Activated CD4-positive, alpha-beta T cell treated with anti-CD3 and anti-CD28 coated beads for 4 hours (primary cell): ENCODE results near the gene GAK.

Experiments used
- DNase-seq, 2 donors: peaks; one replicate each; pipeline ENCODE4 v3.0.0-alpha.2; 2020

The GAK gene

GRCh38 chr4:905485-906338, 26.4 kb downstream of the GAK start:
- DNase-seq = no peak

GRCh38 chr4:903066-904046, 28.8 kb downstream of the GAK start:
- no peak for DNase-seq

GRCh38 chr4:901192-901910, 30.8 kb downstream of the GAK start:
- no peak for DNase-seq

- no peak for DNase-seq
Observed at GRCh38 chr4:900721-901120, 31.4 kb downstream of the GAK start.

GRCh38 chr4:900073-900472, 32.0 kb downstream of the GAK start:
- no peak for DNase-seq

GRCh38 chr4:899556-899906, 32.6 kb downstream of the GAK start:
- DNase-seq = no peak

- DNase-seq = no peak
Observed at GRCh38 chr4:898869-899555, 33.1 kb downstream of the GAK start.

- no peak for DNase-seq
Observed at GRCh38 chr4:898123-898522, 34.0 kb downstream of the GAK start.

- no peak for DNase-seq
Observed at GRCh38 chr4:896630-897029, 35.5 kb downstream of the GAK start.

- no peak for DNase-seq
Observed at GRCh38 chr4:896216-896615, 35.9 kb downstream of the GAK start.

GRCh38 chr4:895596-895995, 36.5 kb downstream of the GAK start:
- no peak for DNase-seq

GRCh38 chr4:893995-894705, 38.0 kb downstream of the GAK start:
- DNase-seq = no peak

GRCh38 chr4:893276-893994, 38.7 kb downstream of the GAK start:
- no peak for DNase-seq

GRCh38 chr4:892780-893179, 39.3 kb downstream of the GAK start:
- DNase-seq = no peak

- no peak for DNase-seq
Observed at GRCh38 chr4:891747-892146, 40.4 kb downstream of the GAK start.

- no peak for DNase-seq
Observed at GRCh38 chr4:890036-890695, 42.0 kb downstream of the GAK start.

- no peak for DNase-seq
Observed at GRCh38 chr4:889516-889915, 42.6 kb downstream of the GAK start.

GRCh38 chr4:888029-888428, 44.1 kb downstream of the GAK start:
- DNase-seq = no peak

- DNase-seq = no peak
Observed at GRCh38 chr4:887034-887763, 44.9 kb downstream of the GAK start.

- no peak for DNase-seq
Observed at GRCh38 chr4:886244-886643, 45.9 kb downstream of the GAK start.
